ENCODE data around the gene MYL2. TPM values are rescaled to one million over a fixed set of nuclear protein-coding genes. Genes with fewer than 3 reads are reported as not detected.

Gene MYL2
- 2.7 and 12.2 TPM in 2 replicates for total RNA-seq
- 19.8 and 65.0 TPM in 2 replicates for polyA plus RNA-seq

DNA sequence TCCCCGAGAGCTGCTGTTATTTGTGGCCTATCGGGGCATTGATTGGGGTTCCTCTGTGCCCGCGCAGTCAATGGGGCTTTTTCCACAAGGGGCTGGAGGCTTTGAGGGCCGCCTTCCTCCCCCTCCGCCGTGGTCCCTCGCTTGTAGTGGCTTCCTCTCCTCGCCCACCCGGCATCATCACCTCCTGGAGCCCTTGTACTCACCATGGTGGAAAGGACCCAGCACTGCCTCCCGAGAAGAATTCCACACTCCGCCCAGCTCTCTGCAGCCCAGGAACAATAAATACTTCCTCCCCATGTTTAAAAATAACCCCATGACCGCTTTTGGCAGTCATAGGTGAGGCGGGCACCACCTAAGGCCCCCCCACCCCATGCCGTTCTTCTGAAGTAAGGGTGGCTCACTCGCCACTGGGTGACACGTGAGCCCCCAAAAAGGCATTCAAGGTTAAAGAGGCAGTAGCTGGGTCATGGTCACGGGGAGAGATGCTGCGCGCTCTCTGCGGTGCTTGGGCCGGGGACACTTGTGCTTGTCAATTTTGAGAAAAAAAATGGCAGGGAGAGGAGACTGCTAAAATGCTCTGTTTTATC, at the start of gene MYL2:
MYL2 (minus strand) TSS at position 256 of the 587 bp plus-strand sequence; CDS start at position 206, 50 bp downstream.
- peaks cover 43% of the 10 kb centered on the region for H3K4me1 ChIP-seq (ENCODE audit: low read depth)
- H3K4me3 ChIP-seq: no peak within 1 kb of the TSS
- TF ChIP-seq CTCF (IDR thresholded peaks at IDR 0.05; ENCODE audit: low read depth, low read length): no peak
- H3K36me3 ChIP-seq: no peaks in the 10 kb centered on the region
- no peaks in the 10 kb centered on the region for H3K27me3 ChIP-seq
- H3K9me3 ChIP-seq (ENCODE audit: low read depth): no peaks in the 10 kb centered on the region
- H3K27ac ChIP-seq: peak within 1 kb of the TSS; percentile 22
- DNase-seq (ENCODE audit: low read depth in 1 of 2, low spot score in 1 of 2): no peak

DNA sequence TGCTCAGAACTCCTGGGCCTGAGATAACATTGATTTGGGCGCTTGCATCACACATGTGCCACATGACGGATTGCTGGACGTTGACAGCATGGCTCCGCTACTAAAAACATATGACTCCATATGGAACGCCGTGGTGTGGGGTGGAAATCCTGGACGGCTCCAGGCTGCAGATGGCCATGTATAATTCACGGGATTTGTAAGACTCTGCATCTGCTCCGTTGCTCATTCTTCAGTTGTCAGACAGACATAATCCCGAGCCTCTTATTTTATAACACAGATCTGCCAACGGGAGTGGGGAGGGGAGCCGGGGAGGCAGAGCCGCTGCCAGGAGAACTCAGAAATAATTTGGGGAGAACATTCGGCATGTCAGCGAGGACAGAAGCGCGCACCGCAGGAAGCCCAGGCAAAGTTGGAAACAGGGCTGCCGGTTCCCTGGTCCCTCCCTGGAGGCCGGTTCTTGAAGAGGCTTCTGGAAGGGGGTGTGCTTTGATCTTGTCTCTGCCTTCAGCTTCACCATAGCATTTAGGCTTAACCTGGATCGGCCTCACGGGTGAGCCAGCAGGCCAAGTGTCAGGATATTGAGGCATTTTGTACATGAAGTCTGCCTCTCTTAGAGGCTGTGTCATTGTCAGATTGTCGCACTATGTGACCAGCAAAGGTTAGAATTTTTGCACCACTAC, 45.8 kb upstream of the MYL2 start:
- Histone ChIP-seq H3K4me3 (no peak overlapping the region), H3K36me3 (no peaks in the 10 kb centered on the region), H3K4me1 (ENCODE audit: low read depth) (no peaks in the 10 kb centered on the region), H3K27ac (no peak overlapping the region), H3K27me3 (no peaks in the 10 kb centered on the region), H3K9me3 (ENCODE audit: low read depth) (no peaks in the 10 kb centered on the region)
- no peak for TF ChIP-seq CTCF (IDR thresholded peaks at IDR 0.05; ENCODE audit: low read depth, low read length)
- peak in 1 of 2 donors; percentile 22 for DNase-seq (ENCODE audit: low read depth in 1 of 2, low spot score in 1 of 2)

DNA sequence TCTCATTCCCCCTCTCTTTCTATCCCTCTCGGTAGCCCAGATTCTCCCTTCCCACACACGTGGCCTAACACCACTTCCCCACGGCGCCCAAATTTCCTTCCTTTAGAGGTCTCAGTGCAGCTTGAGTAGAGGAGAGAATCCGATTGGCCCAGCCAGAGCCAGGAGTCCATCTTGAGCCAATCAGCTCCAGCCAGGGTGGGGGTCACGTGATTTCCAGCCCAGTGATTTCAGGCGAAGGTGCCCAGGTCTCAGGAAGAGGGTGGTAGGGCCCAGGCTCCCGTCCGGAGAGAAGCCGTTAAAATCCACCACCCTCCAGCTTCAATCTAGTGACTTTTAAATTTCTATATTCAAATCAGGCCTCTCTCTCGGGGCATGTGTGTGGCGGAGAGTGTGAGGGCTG, 45.2 kb upstream of the MYL2 start:
- DNase-seq (ENCODE audit: low read depth in 1 of 2, low spot score in 1 of 2): no peak
- H3K27ac ChIP-seq: no peak overlapping the region

DNA sequence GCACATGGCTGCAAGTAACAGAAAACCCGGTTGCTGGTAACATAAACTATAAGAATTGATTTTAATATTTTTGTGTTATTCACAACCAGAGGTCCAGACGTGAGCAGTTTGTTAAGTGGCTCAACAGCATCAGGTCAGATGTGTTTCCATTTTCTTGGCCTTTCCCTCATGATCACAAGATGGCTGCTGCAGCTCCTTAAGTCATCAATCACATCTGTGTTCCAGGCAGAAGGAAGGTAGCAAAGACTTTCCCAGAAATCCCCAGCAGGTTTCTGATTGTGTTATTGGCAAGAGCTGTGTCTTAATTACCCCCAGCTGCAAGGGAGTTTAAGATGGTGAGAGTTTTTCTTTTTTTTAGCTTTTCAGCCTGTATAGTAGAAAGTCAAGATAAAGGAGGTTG, 40.4 kb upstream of the MYL2 start:
- H3K36me3 ChIP-seq: no peaks in the 10 kb centered on the region
- TF ChIP-seq CTCF (IDR thresholded peaks at IDR 0.05; ENCODE audit: low read depth, low read length): no peak
- DNase-seq (ENCODE audit: low read depth in 1 of 2, low spot score in 1 of 2): no peak
- no peaks in the 10 kb centered on the region for H3K27me3 ChIP-seq
- no peak overlapping the region for H3K27ac ChIP-seq
- H3K4me3 ChIP-seq: no peak overlapping the region
- no peaks in the 10 kb centered on the region for H3K4me1 ChIP-seq (ENCODE audit: low read depth)
- H3K9me3 ChIP-seq (ENCODE audit: low read depth): no peaks in the 10 kb centered on the region

More for the DNA sequence above, 45.2 kb upstream of the MYL2 start:
- H3K4me1 ChIP-seq (ENCODE audit: low read depth): no peaks in the 10 kb centered on the region
- no peak for TF ChIP-seq CTCF (IDR thresholded peaks at IDR 0.05; ENCODE audit: low read depth, low read length)
- no peaks in the 10 kb centered on the region for H3K36me3 ChIP-seq
- H3K9me3 ChIP-seq (ENCODE audit: low read depth): no peaks in the 10 kb centered on the region
- H3K4me3 ChIP-seq: no peak overlapping the region
- H3K27me3 ChIP-seq: no peaks in the 10 kb centered on the region

- Histone ChIP-seq H3K27ac (no peak overlapping the region), H3K4me1 (ENCODE audit: low read depth) (no peaks in the 10 kb centered on the region), H3K4me3 (no peak overlapping the region), H3K27me3 (no peaks in the 10 kb centered on the region), H3K36me3 (no peaks in the 10 kb centered on the region), H3K9me3 (ENCODE audit: low read depth) (no peaks in the 10 kb centered on the region)
- DNase-seq (ENCODE audit: low read depth in 1 of 2, low spot score in 1 of 2): no peak
- no peak for TF ChIP-seq CTCF (IDR thresholded peaks at IDR 0.05; ENCODE audit: low read depth, low read length)
Measured at GRCh38 chr12:110957652-110958051, 37.3 kb upstream of the MYL2 start.

All from cardiac muscle cell (in vitro differentiated cells and primary cell).